H9 (cell line): ENCODE results near the gene IP6K3. TPM values are rescaled to one million over a fixed set of nuclear protein-coding genes. Genes with fewer than 3 reads are reported as not detected.

Experiments
- DNase-seq: peaks from one replicate; pipeline ENCODE4 v3.0.0-alpha.2; 2017
- H2AFZ ChIP-seq: one replicate; pipeline ENCODE4 v1.6.1; 2013; ENCODE audit warnings: mild to moderate bottlenecking, low read length, control low read depth, moderate library complexity
- H2AK5ac ChIP-seq: 2 replicates; pipeline ENCODE4 v1.6.1; 2013; ENCODE audit warnings: low read length, control low read depth, mixed read lengths; ENCODE audit not compliant: insufficient read length
- H2BK120ac ChIP-seq: one replicate; pipeline ENCODE4 v1.6.1; 2013; ENCODE audit warnings: low read depth, mild to moderate bottlenecking, low read length, control low read depth, inconsistent platforms; ENCODE audit not compliant: poor library complexity, severe bottlenecking
- H2BK12ac ChIP-seq: 2 replicates; pipeline ENCODE4 v1.6.1; 2013; ENCODE audit warnings: low read length, control low read depth, mixed read lengths, low read depth; ENCODE audit not compliant: insufficient read length
- H2BK15ac ChIP-seq: 2 replicates; pipeline ENCODE4 v1.6.1; 2013; ENCODE audit warnings: low read depth, low read length, control low read depth
- H2BK20ac ChIP-seq: one replicate; pipeline ENCODE4 v1.6.1; 2013; ENCODE audit warnings: low read depth, mild to moderate bottlenecking, low read length, control low read depth, inconsistent platforms; ENCODE audit not compliant: poor library complexity, severe bottlenecking
- H2BK5ac ChIP-seq: 2 replicates; pipeline ENCODE4 v1.6.1; 2013; ENCODE audit warnings: low read length, control low read depth, mixed read lengths; ENCODE audit not compliant: insufficient read length
- H3K14ac ChIP-seq: 2 replicates; pipeline ENCODE4 v1.6.1; 2013; ENCODE audit warnings: low read length, control low read depth; ENCODE audit not compliant: insufficient read depth
- H3K18ac ChIP-seq: 2 replicates; pipeline ENCODE4 v1.6.1; 2013; ENCODE audit warnings: low read depth, mild to moderate bottlenecking, mixed read lengths, low read length, control low read depth; ENCODE audit not compliant: insufficient read length
- H3K23ac ChIP-seq: 2 replicates; pipeline ENCODE4 v1.6.1; 2013; ENCODE audit warnings: low read length, control low read depth, mixed read lengths, low read depth; ENCODE audit not compliant: insufficient read length
- H3K23me2 ChIP-seq: 2 replicates; pipeline ENCODE4 v1.6.1; 2013; ENCODE audit warnings: low read depth, mild to moderate bottlenecking, mixed read lengths, low read length, control low read depth; ENCODE audit not compliant: insufficient read length, poor library complexity, severe bottlenecking
- H3K27ac ChIP-seq: 2 replicates; pipeline ENCODE4 v1.5.1; 2013; ENCODE audit warnings: low read length, control low read depth, mixed read lengths, low read depth; ENCODE audit not compliant: insufficient read length
- H3K27me3 ChIP-seq: 2 replicates; pipeline ENCODE4 v1.6.1; 2013; ENCODE audit warnings: low read length, control low read depth, inconsistent platforms; ENCODE audit not compliant: insufficient read depth
- H3K4ac ChIP-seq: 2 replicates; pipeline ENCODE4 v1.6.1; 2013; ENCODE audit warnings: low read depth, mild to moderate bottlenecking, control low read depth, inconsistent platforms, low read length, moderate library complexity
- H3K4me1 ChIP-seq: 2 replicates; pipeline ENCODE4 v1.6.1; 2013; ENCODE audit warnings: low read length, control low read depth, inconsistent platforms; ENCODE audit not compliant: insufficient read depth
- H3K4me2 ChIP-seq: 2 replicates; pipeline ENCODE4 v1.6.1; 2013; ENCODE audit warnings: low read length, control low read depth, mixed read lengths; ENCODE audit not compliant: insufficient read length, insufficient read depth
- H3K56ac ChIP-seq: 2 replicates; pipeline ENCODE4 v1.6.1; 2013; ENCODE audit warnings: low read depth, mild to moderate bottlenecking, mixed read lengths, low read length, control low read depth; ENCODE audit not compliant: insufficient read length
- H3K79me1 ChIP-seq: 2 replicates; pipeline ENCODE4 v1.6.1; 2013; ENCODE audit warnings: low read depth, mild to moderate bottlenecking, moderate library complexity, low read length, control low read depth, inconsistent platforms; ENCODE audit not compliant: insufficient read depth, poor library complexity, severe bottlenecking
- H3K79me2 ChIP-seq: 2 replicates; pipeline ENCODE4 v1.6.1; 2013; ENCODE audit warnings: low read length, control low read depth, inconsistent platforms; ENCODE audit not compliant: insufficient read depth
- H3K9ac ChIP-seq: 2 replicates; pipeline ENCODE4 v1.6.1; 2013; ENCODE audit warnings: low read length, control low read depth, mixed read lengths; ENCODE audit not compliant: insufficient read length; ENCODE audit errors: extremely low read depth
- H3K9me3 ChIP-seq: one replicate; pipeline ENCODE4 v1.6.1; 2013; ENCODE audit warnings: low read depth, low read length, inconsistent platforms; ENCODE audit not compliant: control insufficient read depth
- H3T11ph ChIP-seq: one replicate; pipeline ENCODE4 v1.6.1; 2013; ENCODE audit warnings: mild to moderate bottlenecking, low read length, control low read depth, inconsistent platforms
- H4K20me1 ChIP-seq: one replicate; pipeline ENCODE4 v1.6.1; 2013; ENCODE audit not compliant: control insufficient read depth, insufficient read length, insufficient read depth
- H4K5ac ChIP-seq: 2 replicates; pipeline ENCODE4 v1.6.1; 2013; ENCODE audit warnings: low read depth, mild to moderate bottlenecking, mixed read lengths, low read length, control low read depth; ENCODE audit not compliant: insufficient read length
- H4K8ac ChIP-seq: replicated peaks from 2 replicates; pipeline ENCODE4 v1.6.1; 2013; ENCODE audit warnings: low read length, control low read depth, mixed read lengths, low read depth; ENCODE audit not compliant: insufficient read length
- H4K91ac ChIP-seq: 2 replicates; pipeline ENCODE4 v1.6.1; 2013; ENCODE audit warnings: low read depth, mild to moderate bottlenecking, moderate library complexity, mixed read lengths, low read length, control low read depth; ENCODE audit not compliant: insufficient read length
- H3K27ac Mint-ChIP-seq, 3 experiments: 2 replicates in 2 of 3; 3 replicates in 1 of 3; pipeline ENCODE4 v1.8.0; 2020 to 2021; ENCODE audit warnings: mixed read lengths in 3 of 3, mild to moderate bottlenecking in 1 of 3, moderate library complexity in 1 of 3
- H3K27me3 Mint-ChIP-seq: 2 replicates; pipeline ENCODE4 v1.8.0; 2021; ENCODE audit warnings: low read depth, mild to moderate bottlenecking, moderate library complexity, mixed read lengths
- H3K36me3 Mint-ChIP-seq, 3 experiments: 2 replicates in 2 of 3; 3 replicates in 1 of 3; pipeline ENCODE4 v1.8.0; 2020 to 2021; ENCODE audit warnings: low read depth in 3 of 3, mixed read lengths in 3 of 3; ENCODE audit not compliant: insufficient read depth in 1 of 3
- H3K4me1 Mint-ChIP-seq, 2 experiments: 2 replicates each; pipeline ENCODE4 v1.8.0; 2020; ENCODE audit warnings: mixed read lengths in 2 of 2
- H3K4me3 Mint-ChIP-seq, 2 experiments: 2 replicates in 1 of 2; 3 replicates in 1 of 2; pipeline ENCODE4 v1.8.0; 2020 to 2021; ENCODE audit warnings: mild to moderate bottlenecking in 2 of 2, mixed read lengths in 2 of 2, moderate library complexity in 1 of 2
- H3K9me3 Mint-ChIP-seq, 2 experiments: 2 replicates in 1 of 2; 3 replicates in 1 of 2; pipeline ENCODE4 v1.8.0; 2020; ENCODE audit warnings: mild to moderate bottlenecking in 2 of 2, mixed read lengths in 2 of 2, moderate library complexity in 1 of 2
- WGBS: extraction: QIAGEN DNeasy Blood & Tissue Kit; methylation state at CpG from one replicate; pipeline ENCODE4 v1.1.7; 2013; ENCODE audit warnings: missing lambda C conversion rate, low lambda C conversion rate, mixed read lengths; ENCODE audit not compliant: insufficient read length; ENCODE audit errors: extremely low coverage; 5-methylcytosine and 5-hydroxymethylcytosine counted together
- total RNA-seq: library from RNA; stranded (reverse); gene quantifications from 2 replicates; pipeline ENCODE4 v1.2.1, GENCODE V29; 2021
- TF ChIP-seq, protein P1 (sequence below): fragments of 200-600 bp; sonication (generic); conservative IDR thresholded peaks from 3 replicates; pipeline ENCODE4 v1.8.0; 2021; ENCODE audit warnings: antibody characterized with exemption, mild to moderate bottlenecking

The IP6K3 gene
- total RNA-seq, 1 experiment from 2014 or later: 0.46 TPM

DNA sequence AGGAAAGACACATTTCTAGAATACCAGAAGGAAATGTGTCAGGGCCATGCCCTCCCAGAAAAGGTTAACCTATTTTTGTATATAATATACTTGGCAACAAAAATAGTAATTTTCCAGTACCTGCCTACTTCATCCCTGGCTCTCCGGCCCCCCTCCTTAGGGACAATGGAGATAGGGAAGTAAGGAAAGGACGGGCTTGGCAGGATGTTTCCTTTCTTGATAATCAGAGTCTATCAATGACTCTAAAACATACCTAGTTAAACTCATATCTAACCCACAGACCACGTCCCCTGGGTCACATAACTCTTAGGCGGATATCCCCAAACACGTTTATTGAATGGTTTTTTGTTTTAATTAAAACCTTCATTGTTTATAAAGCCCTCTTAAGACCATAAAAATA is 47.0 kb downstream of the IP6K3 start:
- Histone ChIP-seq H3K23ac (no peak overlapping the region), H3K9me3 (no peaks in the 10 kb centered on the region), H3K4me2 (no peak overlapping the region), H3K79me1 (no peaks in the 10 kb centered on the region), H3K23me2 (no peaks in the 10 kb centered on the region), H3K4me1 (0 out of 2 replicates have a peak, but pooled peaks cover 3% of the 10 kb centered on the region), H4K8ac (no peak overlapping the region), H3T11ph (no peak overlapping the region), H2AFZ (no peak overlapping the region), H3K14ac (no peak overlapping the region), H2BK20ac (no peak overlapping the region), H3K56ac (no peak overlapping the region), H2BK5ac (no peak overlapping the region), H3K9ac (no peak overlapping the region), H2BK12ac (no peak overlapping the region), H2AK5ac (no peak overlapping the region), H3K18ac (no peak overlapping the region), H3K79me2 (no peaks in the 10 kb centered on the region), H4K20me1 (no peaks in the 10 kb centered on the region), H3K27ac (no peak overlapping the region), H3K4ac (no peak overlapping the region), H4K91ac (no peak overlapping the region), H2BK120ac (no peak overlapping the region), H2BK15ac (no peak overlapping the region), H3K27me3 (no peaks in the 10 kb centered on the region), H4K5ac (no peak overlapping the region)
- no peaks in the 10 kb centered on the region for H3K27me3 Mint-ChIP-seq
- no CpG with 5 or more reads among the region's 5 CpGs for WGBS
- no peaks in the 10 kb centered on the region for H3K9me3 Mint-ChIP-seq
- H3K27ac Mint-ChIP-seq: no peak overlapping the region
- peaks cover 9 to 61% (median 59%) of the 10 kb centered on the region in 3 experiments; a peak in 6 of 7 replicates for H3K36me3 Mint-ChIP-seq
- DNase-seq: no peak
- TF ChIP-seq, protein P1, sequence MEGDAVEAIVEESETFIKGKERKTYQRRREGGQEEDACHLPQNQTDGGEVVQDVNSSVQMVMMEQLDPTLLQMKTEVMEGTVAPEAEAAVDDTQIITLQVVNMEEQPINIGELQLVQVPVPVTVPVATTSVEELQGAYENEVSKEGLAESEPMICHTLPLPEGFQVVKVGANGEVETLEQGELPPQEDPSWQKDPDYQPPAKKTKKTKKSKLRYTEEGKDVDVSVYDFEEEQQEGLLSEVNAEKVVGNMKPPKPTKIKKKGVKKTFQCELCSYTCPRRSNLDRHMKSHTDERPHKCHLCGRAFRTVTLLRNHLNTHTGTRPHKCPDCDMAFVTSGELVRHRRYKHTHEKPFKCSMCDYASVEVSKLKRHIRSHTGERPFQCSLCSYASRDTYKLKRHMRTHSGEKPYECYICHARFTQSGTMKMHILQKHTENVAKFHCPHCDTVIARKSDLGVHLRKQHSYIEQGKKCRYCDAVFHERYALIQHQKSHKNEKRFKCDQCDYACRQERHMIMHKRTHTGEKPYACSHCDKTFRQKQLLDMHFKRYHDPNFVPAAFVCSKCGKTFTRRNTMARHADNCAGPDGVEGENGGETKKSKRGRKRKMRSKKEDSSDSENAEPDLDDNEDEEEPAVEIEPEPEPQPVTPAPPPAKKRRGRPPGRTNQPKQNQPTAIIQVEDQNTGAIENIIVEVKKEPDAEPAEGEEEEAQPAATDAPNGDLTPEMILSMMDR: no peak
- peaks cover 14 to 15% of the 10 kb centered on the region in 2 experiments for H3K4me1 Mint-ChIP-seq
- H3K4me3 Mint-ChIP-seq: no peak overlapping the region
